ENCODE results near the gene PCNX3.

GRCh38 chr11:65641297-65642013 is 25.9 kb downstream of the PCNX3 start:
- TF ChIP-seq RAD21 (IDR thresholded peaks at IDR 0.05; ENCODE audit: insufficient read depth, low read depth, low read length) = no peak
- TF ChIP-seq EZH2 (IDR thresholded peaks at IDR 0.05; ENCODE audit: borderline replicate concordance, control insufficient read depth, low read depth, low read length) = no peak
- no peak for TF ChIP-seq NFIC (IDR thresholded peaks at IDR 0.05; ENCODE audit: low read depth, low read length)
- TF ChIP-seq SUZ12 (IDR thresholded peaks at IDR 0.05; ENCODE audit: unreplicated experiment) = no peak
- TF ChIP-seq ZBED1 (IDR thresholded peaks at IDR 0.05; ENCODE audit: borderline replicate concordance) = no peak
- TF ChIP-seq EGR1 (IDR thresholded peaks at IDR 0.05; ENCODE audit: borderline replicate concordance in 1 of 2, low read depth in 2 of 2, low read length in 2 of 2) = no peak
- no peak for TF ChIP-seq CTCF (IDR thresholded peaks at IDR 0.05 in 2 of 3, conservative IDR thresholded peaks at IDR 0.05 in 1 of 3; ENCODE audit: control insufficient read depth in 2 of 3, extremely low read depth in 1 of 3, insufficient read depth in 1 of 3, low read depth in 3 of 3, low read length in 3 of 3)
- no peak for TF ChIP-seq POLR2AphosphoS2 (IDR thresholded peaks at IDR 0.05; ENCODE audit: low read depth, low read length)
- TF ChIP-seq CREM (IDR thresholded peaks at IDR 0.05; ENCODE audit: low read depth) = no peak
- TF ChIP-seq JUNB (IDR thresholded peaks at IDR 0.05) = no peak
- no peak for TF ChIP-seq YBX1 (IDR thresholded peaks at IDR 0.05)
- no peak for TF ChIP-seq ZSCAN29 (IDR thresholded peaks at IDR 0.05)
